HG03108 (cell line): Measurements from ENCODE around the gene RELL2.
"Not testable (repeated sequence)": the region's sequence is repeated elsewhere in the genome, so short reads cannot be mapped to it uniquely, and the experiment has no call there.

Experiments
- ATAC-seq: cut with Tn5 transposase; IDR thresholded peaks from one replicate; pipeline ENCODE4 v1.9.1; 2021; ENCODE audit warnings: moderate library complexity; ENCODE audit not compliant: unreplicated experiment

RELL2 gene

GRCh38 chr5:141636413-141637122 lies at the start of gene RELL2, which contains the start of gene HDAC3:
TSS of gene RELL2 (plus strand) at chr5:141636997. CDS start at chr5:141638226, 1,229 bp downstream.
TSS of gene HDAC3 (minus strand) at chr5:141636849. CDS start at chr5:141636790, 59 bp downstream.
- ATAC-seq: peak; percentile 74

GRCh38 chr5:141590127-141590526 lies 46.7 kb upstream of the RELL2 start:
- no peak for ATAC-seq

- ATAC-seq: no peak
Observed at GRCh38 chr5:141596867-141597266, 39.9 kb upstream of the RELL2 start.

- ATAC-seq: no peak
Observed at GRCh38 chr5:141597394-141597793, 39.4 kb upstream of the RELL2 start.

- no peak for ATAC-seq
Observed at GRCh38 chr5:141597814-141598213, 39.0 kb upstream of the RELL2 start.

GRCh38 chr5:141598391-141599345 lies 38.1 kb upstream of the RELL2 start:
- no peak for ATAC-seq

GRCh38 chr5:141602606-141603005 lies 34.2 kb upstream of the RELL2 start:
- ATAC-seq: no peak

GRCh38 chr5:141603923-141604717 lies 32.7 kb upstream of the RELL2 start:
- no peak for ATAC-seq

- ATAC-seq: peak; percentile 88
Observed at GRCh38 chr5:141605523-141606277, 31.1 kb upstream of the RELL2 start.

- no peak for ATAC-seq
Observed at GRCh38 chr5:141608046-141608445, 28.8 kb upstream of the RELL2 start.

- ATAC-seq: no peak
Observed at GRCh38 chr5:141608557-141608956, 28.2 kb upstream of the RELL2 start.

GRCh38 chr5:141609044-141609443 lies 27.8 kb upstream of the RELL2 start:
- no peak for ATAC-seq

- not testable (repeated sequence) for ATAC-seq
Observed at GRCh38 chr5:141609921-141610320, 26.9 kb upstream of the RELL2 start.

GRCh38 chr5:141611289-141611688 lies 25.5 kb upstream of the RELL2 start:
- ATAC-seq: no peak

GRCh38 chr5:141613344-141613743 lies 23.5 kb upstream of the RELL2 start:
- no peak for ATAC-seq

- ATAC-seq: no peak
Observed at GRCh38 chr5:141615991-141616720, 20.6 kb upstream of the RELL2 start.

GRCh38 chr5:141617128-141617527 lies 19.7 kb upstream of the RELL2 start:
- ATAC-seq: no peak

- no peak for ATAC-seq
Observed at GRCh38 chr5:141617682-141618029, 19.1 kb upstream of the RELL2 start.

GRCh38 chr5:141618030-141618803 lies 18.6 kb upstream of the RELL2 start:
- peak; percentile 22 for ATAC-seq
